ENCODE results near the gene CLDN8.

DNA sequence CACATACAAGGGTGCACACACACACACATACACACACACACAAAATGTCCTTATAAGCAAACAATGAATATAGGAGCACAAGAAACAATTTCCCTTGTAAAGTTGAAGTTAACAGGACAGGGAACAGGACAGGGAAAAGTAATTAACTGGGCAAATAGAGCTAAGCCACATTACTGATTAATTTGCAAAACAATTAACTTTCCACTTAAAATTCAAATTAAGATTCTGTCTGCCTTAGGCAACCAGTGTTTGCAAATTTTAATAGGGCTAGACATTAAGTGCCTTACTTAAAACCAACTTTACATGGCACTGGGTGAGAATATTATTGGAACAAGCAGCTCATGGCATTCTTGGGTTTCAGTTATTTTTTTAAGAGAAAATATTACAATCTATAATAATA is 6.8 kb upstream of the CLDN8 start:
- TF ChIP-seq KDM1A (IDR thresholded peaks at IDR 0.05; ENCODE audit: borderline replicate concordance) (no peak), SP1 (IDR thresholded peaks at IDR 0.05; ENCODE audit: low read depth, low read length) (no peak), SUZ12 (IDR thresholded peaks at IDR 0.05; ENCODE audit: unreplicated experiment) (no peak), EGR1 (IDR thresholded peaks at IDR 0.05; ENCODE audit: borderline replicate concordance in 1 of 2, low read depth in 2 of 2, low read length in 2 of 2) (no peak)
